ENCODE data around the gene B4GALNT1. TPM values are rescaled to one million over a fixed set of nuclear protein-coding genes. Genes with fewer than 3 reads are reported as not detected.
"Not testable (repeated sequence)": the region's sequence is repeated elsewhere in the genome, so short reads cannot be mapped to it uniquely, and the experiment has no call there.

Gene B4GALNT1
- total RNA-seq, 1 donor from 2014 or later: 0.07 TPM

DNA sequence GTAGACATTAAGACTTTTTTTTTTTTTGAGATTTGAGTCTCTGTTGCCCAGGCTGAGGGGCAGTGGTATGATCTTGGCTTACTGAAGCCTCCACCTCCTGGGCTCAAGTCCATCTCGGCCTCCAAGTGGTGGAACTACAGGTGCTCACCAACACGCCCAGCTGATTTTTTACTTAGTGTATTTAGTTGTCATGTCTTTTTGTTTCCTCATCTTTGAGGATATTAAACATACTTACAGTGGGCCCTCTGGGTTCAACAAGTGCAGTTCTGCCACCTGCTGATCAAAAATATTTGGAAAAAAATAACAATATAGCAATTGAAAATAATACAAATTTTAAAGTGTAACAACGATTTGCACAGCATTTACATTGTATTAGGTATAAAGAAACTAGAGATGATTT is 4.4 kb upstream of the B4GALNT1 start:
- no peak for DNase-seq (ENCODE audit: low read depth, low spot score)

DNA sequence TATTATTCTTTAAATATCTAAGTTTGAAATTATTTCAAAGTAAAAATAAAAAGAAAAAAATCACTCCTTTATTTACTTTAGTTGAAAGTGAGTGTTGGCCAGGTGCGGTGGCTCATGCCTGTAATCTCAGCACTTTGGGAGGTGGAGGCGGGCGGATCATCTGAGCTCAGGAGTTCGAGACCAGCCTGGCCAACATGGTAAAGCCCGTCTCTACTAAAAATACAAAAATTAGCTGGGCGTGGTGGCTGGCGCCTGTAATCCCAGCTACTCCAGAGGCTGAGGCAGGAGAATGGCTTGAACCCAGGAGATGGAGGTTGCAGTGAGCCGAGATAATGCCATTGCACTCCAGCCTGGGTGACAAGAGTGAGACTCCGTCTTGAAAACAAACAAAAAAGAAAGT is 3.7 kb upstream of the B4GALNT1 start:
- not testable (repeated sequence) for DNase-seq (ENCODE audit: low read depth, low spot score)

DNA sequence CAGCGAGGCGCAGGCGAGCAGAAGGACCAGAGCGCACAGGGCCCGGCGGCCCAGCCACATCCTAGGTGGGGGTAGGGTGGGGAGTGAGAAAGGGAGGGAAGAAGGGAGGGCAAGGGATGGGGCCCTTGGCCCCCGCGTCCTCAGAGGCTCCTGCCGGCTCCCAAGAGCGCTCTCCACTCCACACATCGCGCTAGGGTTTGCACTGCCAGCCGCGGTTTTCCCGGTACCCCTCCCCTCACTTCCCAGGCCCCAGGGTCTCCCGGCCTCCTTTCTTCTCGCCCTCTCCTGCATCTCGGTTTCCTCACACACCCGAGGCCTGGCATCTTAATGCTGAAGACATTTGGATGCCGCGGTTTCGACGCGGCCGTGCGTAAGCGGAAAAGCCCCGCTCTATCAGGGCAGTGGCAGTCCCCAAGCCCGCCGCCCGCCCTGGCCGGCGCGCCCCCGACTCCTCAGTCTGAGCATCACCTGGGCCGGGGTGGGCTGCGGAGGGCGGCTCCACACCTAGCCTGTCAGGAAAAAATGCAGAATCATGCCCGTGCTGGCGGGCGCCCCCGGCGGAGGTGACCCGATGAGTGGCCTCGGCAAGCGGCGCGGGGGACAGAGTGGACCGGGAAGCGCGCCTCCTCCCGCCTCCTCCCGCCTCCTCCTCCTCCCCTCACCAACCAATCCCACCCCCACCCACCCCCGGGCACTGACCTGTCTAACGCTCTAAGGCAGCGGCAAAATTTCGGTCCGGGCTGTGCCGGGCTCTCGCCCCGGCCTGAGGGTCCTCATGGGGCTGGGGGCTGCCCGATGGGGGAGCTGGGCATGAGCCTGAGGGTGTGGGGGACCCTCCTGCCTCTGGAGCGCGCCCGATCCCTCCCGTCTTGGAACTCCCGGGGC is 686 bp downstream of the B4GALNT1 start:
- no peak for DNase-seq (ENCODE audit: low read depth, low spot score)

DNA sequence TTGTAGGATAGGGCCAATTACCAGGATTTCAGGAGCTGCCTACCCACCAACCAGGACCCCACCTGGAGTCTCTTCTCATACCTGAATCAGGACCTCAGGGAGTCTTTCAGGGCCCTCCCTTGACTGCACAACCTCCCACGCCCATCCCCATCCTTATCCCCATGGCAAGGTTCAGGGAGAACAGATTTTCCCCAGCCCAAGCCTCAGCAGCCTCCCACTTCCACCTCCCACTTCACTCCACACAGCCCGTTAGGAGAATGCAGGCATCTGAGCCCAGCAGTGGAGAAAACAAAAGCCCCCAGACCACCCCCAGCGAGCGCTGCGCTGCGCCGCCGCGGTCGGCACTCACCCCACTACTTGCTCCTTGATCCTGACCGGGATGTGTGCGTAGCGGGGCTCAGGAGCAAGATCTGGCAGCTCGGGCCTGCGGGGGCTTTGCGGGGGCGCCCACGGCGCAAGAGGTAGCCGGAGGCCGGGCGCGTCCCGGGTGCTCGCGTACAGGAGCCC is 1.4 kb downstream of the B4GALNT1 start:
- DNase-seq (ENCODE audit: low read depth, low spot score): no peak

DNA sequence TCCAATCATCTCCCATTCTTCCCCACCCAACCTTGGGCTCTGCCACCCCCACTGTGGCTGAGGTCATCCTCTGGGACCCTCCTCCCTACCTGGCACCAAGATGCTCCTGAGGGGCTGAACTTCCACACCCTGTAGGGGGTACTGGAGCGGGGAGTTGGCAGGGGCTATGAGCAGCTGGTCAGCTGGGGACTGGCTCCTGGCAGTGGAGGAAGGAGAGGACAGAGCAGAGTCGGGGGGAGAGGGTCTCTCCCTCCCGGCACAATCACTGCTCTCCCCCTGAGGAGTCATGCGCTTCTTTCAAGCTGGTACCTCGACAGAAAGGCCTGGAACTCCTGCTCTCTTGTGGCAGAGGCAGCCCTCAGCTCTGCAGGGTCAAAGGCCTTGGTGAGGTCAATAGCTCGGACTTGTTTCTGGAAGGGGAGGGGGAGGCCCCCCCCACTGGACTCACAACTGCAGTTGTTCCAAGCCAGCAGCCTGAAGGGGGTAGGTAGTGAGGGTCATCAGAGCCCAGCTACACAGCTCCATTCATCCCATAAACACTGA is 2.0 kb downstream of the B4GALNT1 start:
- no peak for DNase-seq (ENCODE audit: low read depth, low spot score)

DNA sequence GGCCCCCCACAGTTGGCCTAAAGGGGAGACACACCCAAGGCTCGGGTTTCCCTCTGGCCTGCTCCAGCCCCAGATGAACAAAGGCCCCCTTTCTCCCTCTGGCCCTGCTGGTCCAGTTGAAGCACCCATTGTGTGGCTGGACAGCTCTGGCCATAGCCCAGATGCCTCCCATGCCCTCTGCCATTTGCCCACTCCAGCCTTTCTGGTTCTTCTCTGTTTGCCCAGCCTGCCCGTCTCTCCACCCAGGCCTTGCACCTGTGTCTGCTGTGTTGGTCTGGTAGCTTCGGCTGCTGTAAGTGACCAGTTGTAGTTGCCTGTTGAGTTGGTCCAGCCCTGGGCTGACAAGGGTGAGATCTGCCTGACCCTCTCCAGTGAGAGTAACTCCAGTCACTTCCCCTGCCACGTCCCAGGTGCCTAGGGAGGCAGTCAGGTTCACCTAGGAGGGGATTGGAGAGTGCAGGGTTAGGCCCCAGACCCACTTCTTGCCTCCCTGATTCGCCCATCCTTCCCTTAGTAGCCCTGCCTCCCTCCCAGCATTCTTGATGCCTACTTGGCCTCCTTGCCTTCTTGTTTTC is 3.0 kb downstream of the B4GALNT1 start:
- no peak for DNase-seq (ENCODE audit: low read depth, low spot score)

DNA sequence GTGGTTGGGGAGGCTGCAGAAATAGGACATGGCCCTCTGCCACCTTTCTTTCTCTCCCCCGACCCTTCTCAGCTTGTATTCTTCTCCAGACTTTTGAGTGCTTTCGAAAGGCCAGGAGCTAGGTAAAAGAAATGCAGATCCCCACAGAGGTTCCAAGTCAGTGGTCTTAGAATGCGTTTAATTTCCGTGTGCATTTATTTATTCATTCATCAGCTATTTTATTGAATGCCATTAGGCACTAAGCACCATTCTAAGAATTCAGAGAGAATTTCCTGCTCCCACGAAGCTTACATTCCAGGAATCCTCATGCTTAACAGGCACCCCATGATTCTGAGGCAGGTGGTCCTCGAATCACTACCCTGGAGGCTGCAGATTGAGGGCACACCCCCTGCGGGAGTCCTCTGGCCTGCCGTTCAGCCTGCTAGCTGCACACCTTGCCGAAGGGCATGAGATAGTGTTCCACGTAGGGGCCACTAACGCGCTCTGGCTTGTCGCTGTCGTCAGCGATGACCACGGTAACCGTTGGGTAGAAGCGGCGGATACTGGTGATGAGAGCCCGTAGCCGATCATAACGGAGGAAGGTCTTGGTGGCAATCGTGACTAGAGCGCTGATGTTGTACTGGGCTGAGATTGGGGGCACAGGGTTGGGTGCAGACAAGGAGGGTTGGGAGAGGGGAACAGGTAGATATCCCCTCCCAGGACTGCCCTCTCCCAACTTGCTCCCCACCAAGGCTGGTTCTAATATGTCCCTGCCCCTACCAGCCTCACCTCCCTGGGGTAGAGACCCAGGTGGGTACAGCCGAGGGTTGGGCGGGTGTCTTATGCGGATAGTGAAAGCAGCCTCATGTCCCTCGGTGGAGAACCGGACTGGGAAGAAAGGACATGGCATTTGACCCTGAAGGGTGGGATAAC is 4.5 kb downstream of the B4GALNT1 start:
- DNase-seq (ENCODE audit: low read depth, low spot score): no peak

DNA sequence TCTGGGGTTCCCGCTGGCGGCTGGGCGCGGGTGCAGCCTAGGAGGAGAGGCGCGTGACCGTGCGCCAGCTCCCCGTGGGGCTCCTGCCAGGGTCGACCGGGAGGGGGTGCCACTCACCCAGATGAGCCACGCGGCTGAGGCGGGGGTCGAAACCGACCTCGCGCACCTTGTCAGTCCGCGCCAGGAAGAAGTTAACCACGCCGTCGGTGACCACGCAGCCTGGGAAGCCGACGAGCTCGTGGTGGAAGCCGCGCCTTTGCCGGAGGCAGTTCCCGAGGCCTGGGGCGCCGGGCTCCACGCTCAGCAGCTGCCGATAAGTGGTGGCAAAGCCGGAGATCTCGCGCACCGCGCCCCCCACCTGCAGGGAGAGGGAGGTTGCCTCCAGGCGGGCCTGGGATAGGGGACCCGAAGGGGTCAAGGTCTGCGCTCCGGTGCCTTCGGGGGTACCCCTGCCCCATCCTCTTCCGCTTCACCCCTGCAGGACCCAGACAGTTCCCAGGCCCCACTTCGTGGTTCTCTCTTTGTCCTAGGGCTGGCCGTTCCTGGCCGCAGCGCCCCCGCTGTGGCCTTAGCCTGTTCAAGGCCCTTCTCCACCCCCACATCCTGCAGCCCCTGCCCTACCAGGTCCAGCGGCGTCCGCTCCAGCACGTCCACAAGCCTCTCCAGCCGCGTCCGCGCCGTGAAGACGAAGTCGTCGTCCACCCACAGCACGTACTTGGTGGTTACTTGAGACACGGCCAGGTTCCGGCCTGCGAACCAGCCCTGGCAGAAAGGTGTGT is 5.3 kb downstream of the B4GALNT1 start:
- DNase-seq (ENCODE audit: low read depth, low spot score): no peak

DNA sequence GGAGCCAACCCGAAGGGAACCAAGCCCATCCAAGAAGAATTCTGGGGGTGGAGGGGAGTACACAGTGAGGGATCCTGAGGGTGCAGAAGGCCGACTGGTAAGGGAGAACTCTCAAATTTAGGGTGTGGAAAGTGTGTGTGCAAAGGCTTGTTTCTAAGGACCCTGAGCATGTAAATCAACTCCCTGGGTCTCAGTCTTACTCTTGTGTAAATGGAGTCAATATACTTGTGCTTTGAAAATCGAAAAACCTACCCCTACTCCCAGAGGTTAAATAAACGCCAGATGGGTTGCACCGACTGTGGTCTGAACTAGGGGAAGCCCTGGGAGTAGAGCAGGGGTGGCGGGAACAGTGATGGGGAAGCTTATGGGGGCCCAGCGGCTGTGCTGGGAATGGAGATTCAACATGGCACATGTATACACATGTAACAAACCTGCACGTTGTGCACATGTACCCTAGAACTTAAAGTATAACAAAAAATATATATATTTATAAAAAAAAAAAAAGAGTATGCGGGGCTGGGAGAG is 6.0 kb downstream of the B4GALNT1 start:
- DNase-seq (ENCODE audit: low read depth, low spot score): no peak

DNA sequence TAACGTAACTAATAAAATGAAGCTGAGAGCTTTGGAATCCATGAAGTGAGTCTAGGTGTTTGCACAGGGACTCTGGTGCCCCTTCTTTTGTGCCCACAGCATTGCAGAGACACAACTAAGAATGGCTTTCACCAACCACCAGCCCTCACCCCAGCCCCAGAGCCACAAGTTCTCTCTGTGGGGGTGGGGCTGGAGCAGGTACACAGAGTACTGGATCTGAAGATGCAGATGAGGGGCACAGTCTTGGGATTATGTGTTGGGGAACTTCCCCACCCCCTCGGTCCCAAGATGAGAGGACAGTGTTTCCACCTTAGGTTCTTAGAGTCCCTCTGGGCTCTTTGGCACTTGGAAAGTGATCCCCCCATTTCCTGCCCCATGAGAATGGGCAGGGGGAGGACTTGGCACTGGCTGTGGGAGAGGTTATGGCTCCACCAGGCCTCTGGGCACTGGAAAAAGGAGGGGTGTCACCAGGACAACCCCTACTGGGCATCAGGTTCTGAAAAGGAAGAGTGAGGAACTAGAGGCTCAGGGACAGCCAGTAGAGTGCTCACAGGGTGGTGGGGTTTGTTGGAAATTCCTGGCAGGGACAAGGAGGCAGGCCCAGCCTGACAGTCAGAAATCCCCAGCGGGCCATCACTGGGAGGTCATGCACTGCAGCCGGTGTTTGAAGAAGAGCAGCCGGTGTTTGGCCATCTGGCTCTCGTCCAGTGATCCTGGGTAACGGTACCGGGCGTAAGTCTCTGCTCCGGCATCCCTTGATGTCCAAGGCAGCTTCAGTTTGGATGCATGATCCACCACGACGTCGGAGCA is 6.7 kb downstream of the B4GALNT1 start:
- DNase-seq (ENCODE audit: low read depth, low spot score): no peak

DNA sequence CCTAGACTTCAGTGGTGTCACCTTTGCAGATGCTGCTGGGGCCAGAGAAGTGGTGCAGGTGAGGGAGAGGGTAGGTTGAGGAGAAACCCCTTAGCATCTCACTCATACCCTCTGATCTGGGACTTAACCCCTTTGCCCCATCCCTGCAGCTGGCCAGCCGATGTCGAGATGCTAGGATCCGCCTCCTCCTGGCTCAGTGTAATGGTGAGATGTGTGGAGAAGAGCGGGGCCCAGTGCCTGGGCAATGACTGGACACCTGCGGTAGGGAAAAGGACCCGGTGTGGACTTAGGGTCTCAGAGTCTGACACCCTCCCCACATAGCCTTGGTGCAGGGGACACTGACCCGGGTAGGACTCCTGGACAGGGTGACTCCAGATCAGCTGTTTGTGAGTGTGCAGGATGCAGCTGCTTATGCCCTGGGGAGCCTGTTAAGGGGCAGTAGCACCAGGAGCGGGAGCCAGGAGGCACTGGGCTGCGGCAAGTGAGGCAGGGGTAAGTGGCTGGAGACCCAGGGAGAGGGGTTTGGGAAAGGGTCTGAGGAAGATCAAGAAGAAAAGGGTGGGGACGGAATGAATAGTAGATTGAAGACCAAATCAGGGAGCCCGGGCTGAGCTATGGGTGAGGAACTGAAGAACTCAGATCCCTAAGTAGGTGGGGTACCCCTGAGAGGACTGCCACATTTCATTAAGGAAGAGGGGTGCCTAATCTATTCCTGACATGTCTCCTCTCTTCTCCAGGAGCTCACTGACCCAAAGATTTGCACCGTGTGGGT is 7.6 kb downstream of the B4GALNT1 start:
- DNase-seq (ENCODE audit: low read depth, low spot score): no peak

DNA sequence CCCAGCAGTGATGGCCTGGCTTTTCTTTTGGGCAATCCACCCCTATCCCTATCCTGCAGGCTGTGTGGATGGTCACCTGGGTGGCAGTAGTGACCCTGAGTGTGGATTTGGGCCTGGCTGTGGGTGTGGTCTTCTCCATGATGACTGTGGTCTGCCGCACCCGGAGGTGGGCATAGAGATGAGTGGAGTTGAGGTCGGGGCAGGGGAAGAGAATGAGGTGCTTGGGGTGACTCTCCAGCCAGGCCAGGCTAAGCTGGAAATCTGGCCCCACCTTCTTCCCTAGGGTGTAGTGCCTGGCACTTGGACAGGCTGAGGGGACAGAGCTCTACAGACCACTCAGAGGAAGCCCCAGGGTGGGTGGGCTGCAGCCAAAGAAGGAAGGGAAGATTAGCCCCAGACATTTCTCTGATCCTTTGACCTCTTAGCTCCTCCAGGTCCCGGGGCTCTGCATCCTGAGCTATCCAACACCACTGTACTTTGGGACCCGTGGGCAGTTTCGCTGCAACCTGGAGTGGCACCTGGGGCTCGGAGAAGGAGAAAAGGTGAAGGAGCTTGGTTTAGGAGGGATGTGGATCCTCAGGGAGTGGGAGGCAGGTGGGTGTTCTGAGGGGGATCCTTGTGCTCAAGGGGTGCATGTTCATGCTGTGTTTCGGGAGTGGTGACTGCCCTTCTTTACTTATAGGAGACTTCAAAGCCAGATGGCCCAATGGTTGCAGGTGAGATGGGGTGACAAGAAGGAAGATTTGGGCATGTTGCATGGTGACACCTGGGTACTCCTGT is 8.4 kb downstream of the B4GALNT1 start:
- no peak for DNase-seq (ENCODE audit: low read depth, low spot score)

DNA sequence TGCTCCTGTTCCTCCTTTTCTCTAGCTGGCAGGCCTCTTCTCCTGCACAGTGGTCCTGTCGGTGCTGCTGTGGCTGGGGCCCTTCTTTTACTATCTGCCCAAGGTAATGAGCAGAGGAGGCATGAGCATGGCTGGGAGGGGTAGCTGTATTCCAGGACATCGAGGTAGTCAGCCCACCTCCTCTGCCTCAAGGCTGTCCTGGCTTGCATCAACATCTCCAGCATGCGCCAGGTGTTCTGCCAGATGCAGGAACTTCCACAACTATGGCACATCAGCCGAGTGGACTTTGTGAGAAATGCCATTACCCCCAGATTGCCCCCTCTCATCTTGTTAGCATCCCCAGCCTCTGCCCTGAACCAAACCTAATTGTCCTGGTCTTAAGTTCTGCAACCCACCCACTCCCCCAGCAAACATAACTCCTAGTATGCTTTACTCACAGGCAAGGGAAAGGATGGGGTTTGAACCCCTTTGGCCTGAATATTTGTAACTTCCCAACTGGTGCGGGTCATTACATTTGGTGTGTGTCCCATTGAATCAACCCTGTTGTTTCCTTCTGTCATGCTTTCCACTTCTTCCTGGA is 9.1 kb downstream of the B4GALNT1 start:
- no peak for DNase-seq (ENCODE audit: low read depth, low spot score)

DNA sequence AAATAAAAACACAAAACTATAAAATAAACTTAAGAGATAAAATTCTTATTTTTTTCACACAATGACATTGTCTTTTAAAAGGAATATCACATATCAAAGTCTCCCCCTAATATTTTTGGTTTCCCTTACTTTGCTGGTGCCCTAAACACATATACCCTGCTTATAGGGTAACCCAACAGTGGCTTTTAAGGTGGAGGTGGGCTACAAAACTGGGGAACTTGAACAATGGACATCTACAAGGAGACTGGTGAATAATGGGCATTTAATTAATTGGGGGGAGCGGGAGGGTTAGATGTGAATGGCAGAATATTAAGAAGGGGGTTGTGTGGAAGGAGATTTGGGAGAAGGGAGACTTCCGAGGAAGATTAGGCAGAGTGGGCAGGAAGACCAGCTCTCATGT is 9.6 kb downstream of the B4GALNT1 start:
- no peak for DNase-seq (ENCODE audit: low read depth, low spot score)

DNA sequence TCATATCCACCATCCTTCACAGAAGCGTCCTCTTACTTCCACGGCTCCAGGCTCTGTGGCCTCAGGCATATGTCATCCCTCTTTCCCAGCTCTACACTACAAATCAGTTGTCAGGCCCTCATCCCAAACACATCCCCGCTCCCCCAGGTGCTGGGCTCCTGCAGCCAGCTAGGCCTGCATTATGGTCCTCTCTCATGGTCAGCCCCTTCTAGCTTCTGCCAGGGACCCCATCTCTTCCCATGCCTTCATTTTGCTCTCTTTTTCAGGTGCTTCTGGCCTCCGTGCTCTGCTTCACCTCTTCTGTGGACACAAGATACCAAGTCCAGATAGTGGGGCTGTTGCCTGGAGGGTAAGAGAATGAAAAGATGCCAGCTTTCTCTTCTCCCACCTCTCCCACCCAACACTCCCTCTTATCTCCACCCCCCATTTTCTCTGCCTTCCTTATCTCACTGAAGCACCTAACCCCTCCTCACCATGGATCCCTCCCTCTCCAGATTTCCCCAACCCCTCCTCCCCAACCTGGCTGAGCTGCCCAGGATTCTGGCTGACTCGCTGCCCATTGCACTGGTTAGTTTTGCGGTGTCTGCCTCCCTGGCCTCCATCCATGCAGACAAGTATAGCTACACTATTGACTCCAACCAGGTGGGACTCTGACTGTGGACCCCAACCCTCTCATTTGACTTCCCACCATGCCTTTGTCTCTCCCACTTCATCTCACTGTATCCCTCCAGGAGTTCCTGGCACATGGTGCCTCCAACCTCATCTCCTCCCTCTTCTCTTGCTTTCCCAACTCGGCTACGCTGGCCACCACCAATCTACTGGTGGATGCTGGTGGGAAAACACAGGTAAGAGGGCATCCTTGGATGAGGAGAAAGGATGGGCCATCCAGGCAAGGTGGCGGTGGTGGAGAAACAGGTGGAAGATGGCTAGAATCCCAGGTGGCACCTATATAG is 10.4 kb downstream of the B4GALNT1 start:
- DNase-seq (ENCODE audit: low read depth, low spot score): no peak

DNA sequence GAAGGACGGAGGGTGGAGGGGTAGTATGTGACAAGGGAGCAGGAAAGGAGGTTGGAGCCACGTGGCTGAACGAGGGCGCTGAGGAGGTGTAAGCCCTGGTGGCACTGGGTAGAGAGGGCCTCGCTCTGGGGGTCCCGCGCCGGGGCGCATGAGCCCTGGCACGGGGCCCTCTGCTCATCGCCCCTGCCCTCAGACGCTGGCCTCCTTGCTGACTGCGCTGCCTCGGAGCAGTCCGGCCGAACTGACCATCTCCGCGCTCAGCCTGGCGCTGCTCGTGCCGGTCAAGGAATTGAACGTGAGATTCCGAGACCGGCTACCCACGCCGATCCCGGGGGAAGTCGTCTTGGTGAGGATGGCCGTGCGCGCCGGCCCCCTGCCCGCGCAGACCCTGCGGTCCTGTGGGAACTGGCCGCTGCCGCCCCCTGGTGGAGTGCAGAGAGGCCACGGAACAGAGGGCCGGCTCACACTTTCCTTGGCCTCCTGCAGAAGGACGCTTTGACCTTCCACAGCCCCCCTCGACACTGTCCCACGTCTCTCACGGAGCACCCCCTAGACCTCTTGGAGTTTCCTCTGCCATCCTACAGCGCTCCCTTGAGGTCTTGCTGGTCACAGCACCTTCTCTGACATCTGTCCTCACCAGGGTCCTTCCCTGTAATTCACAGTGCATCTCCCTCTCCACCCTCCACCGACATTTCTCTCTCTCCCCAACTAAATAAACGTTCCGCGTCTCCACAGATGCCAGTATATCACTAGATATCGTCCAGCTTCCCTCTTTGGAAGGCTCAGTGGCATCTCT is 11.3 kb downstream of the B4GALNT1 start:
- DNase-seq (ENCODE audit: low read depth, low spot score): no peak
